K562 (cell line): Measurements from ENCODE around the gene DNAJC1. TPM values are rescaled to one million over a fixed set of nuclear protein-coding genes. Genes with fewer than 3 reads are reported as not detected.

Source experiments
- ATAC-seq: fragments of 200-7000 bp; cut with Tn5 transposase; 3 replicates; pipeline ENCODE4 v1.9.1; 2020; ENCODE audit warnings: moderate library complexity
- BruUV-seq: library from RNA; stranded (reverse); fragments of 400-500 nt; replicated peaks from 2 replicates; lab custom pipeline; 2021; lab: Mats Ljungman, UMichigan
- CTCF ChIA-PET: fragments of 300-600 bp; formaldehyde crosslinking; extraction: SDS; loops from one replicate; lab custom pipeline; 2021; ENCODE audit warnings: low intra/inter-chr PET ratio; lab: Yijun Ruan, JAX
- POLR2A ChIA-PET: fragments of 300-600, 350-650 bp; sonication (Branson Sonifier 250); formaldehyde crosslinking; extraction: SDS; loops from one replicate; lab custom pipeline; 2021; ENCODE audit warnings: antibody characterized with exemption, inconsistent platforms; lab: Yijun Ruan, JAX
- DNase-seq, 4 experiments: peaks; one replicate each; pipeline versions ENCODE4 v3.0.0 to v3.0.0-alpha.2; 2011 to 2018; ENCODE audit warnings: low spot score in 3 of 4, mixed read lengths in 3 of 4; ENCODE audit errors: extremely low read depth in 1 of 4
- FAIRE-seq: peaks from 2 replicates; lab custom pipeline; 2011; peaks lifted over from hg19 to GRCh38; lab: Jason Lieb, UNC
- H2AFZ ChIP-seq: 2 replicates; pipeline ENCODE4 v1.6.0; 2011; ENCODE audit warnings: low read depth, low read length, control low read depth, inconsistent platforms
- H3K27ac ChIP-seq: fragments of 200-600 bp; 3 replicates; pipeline ENCODE4 v1.8.0; 2011; ENCODE audit warnings: low read depth, mild to moderate bottlenecking, control low read depth, inconsistent platforms, low read length, moderate library complexity, mixed read lengths; ENCODE audit errors: extremely low read depth
- H3K27me3 ChIP-seq, 2 experiments: fragments of 300-600 bp in 1 of 2; 2 replicates in 1 of 2; 3 replicates in 1 of 2; pipeline versions ENCODE4 v1.6.0 to v1.8.0; 2011; ENCODE audit warnings: inconsistent platforms in 2 of 2, low read length in 2 of 2, mild to moderate bottlenecking in 1 of 2, mixed read lengths in 1 of 2, moderate library complexity in 1 of 2; ENCODE audit not compliant: control insufficient read depth in 2 of 2, insufficient read depth in 2 of 2
- H3K36me3 ChIP-seq: fragments of 300-600 bp; 3 replicates; pipeline ENCODE4 v1.8.0; 2011; ENCODE audit warnings: mild to moderate bottlenecking, low read length, inconsistent platforms; ENCODE audit not compliant: control insufficient read depth, insufficient read depth
- H3K4me1 ChIP-seq, 2 experiments: fragments of 200-600 bp in 1 of 2; replicated peaks in 1 of 2; 2 replicates in 1 of 2; 3 replicates in 1 of 2; pipeline versions ENCODE4 v1.5.1 to v1.8.0; 2011; ENCODE audit warnings: inconsistent platforms in 2 of 2, low read length in 2 of 2, mild to moderate bottlenecking in 1 of 2, mixed read lengths in 1 of 2, moderate library complexity in 1 of 2; ENCODE audit not compliant: control insufficient read depth in 2 of 2, insufficient read depth in 2 of 2
- H3K4me2 ChIP-seq: 2 replicates; pipeline ENCODE4 v1.6.1; 2011; ENCODE audit warnings: low read length, control low read depth, inconsistent platforms, mixed read lengths; ENCODE audit not compliant: insufficient read depth
- H3K4me3 ChIP-seq: fragments of 200-600 bp; sonication (generic), shearing (Covaris generic); 2 replicates; pipeline ENCODE4 v1.5.1; 2016; ENCODE audit warnings: control low read depth, inconsistent platforms
- H3K79me2 ChIP-seq: fragments of 200-600 bp; 3 replicates; pipeline ENCODE4 v1.8.0; 2011; ENCODE audit warnings: low read length, inconsistent platforms; ENCODE audit not compliant: control insufficient read depth, insufficient read depth
- H3K9ac ChIP-seq, 2 experiments: 2 replicates each; pipeline versions ENCODE4 v1.6.0 to v1.6.1; 2011; ENCODE audit warnings: low read depth in 2 of 2, low read length in 2 of 2, control low read depth in 1 of 2, inconsistent platforms in 1 of 2, mild to moderate bottlenecking in 1 of 2, mixed read lengths in 1 of 2; ENCODE audit not compliant: insufficient read depth in 1 of 2
- H3K9me1 ChIP-seq: one replicate; pipeline ENCODE4 v1.6.0; 2011; ENCODE audit warnings: inconsistent platforms, mild to moderate bottlenecking, low read length, moderate library complexity; ENCODE audit not compliant: control insufficient read depth, insufficient read depth
- H3K9me3 ChIP-seq: replicated peaks from 2 replicates; pipeline ENCODE4 v1.5.1; 2011; ENCODE audit warnings: low read depth, low read length, inconsistent platforms; ENCODE audit not compliant: control insufficient read depth, insufficient read depth
- H4K20me1 ChIP-seq: replicated peaks from 2 replicates; pipeline ENCODE4 v1.6.1; 2011; ENCODE audit warnings: low read length, inconsistent platforms, mixed read lengths; ENCODE audit not compliant: control insufficient read depth, insufficient read depth
- CTBP1 ChIP-seq: fragments of 450-650 bp; IDR thresholded peaks from 2 replicates; pipeline ENCODE4 v1.6.1; 2016; ENCODE audit warnings: borderline replicate concordance
- E4F1 ChIP-seq: fragments of 250-450 bp; sonication (Bioruptor Pico); IDR thresholded peaks from 2 replicates; pipeline ENCODE4 v1.5.0; 2021; ENCODE audit warnings: mild to moderate bottlenecking, borderline replicate concordance
- GATA2 ChIP-seq: sonication (generic); formaldehyde crosslinking; IDR thresholded peaks from 2 replicates; pipeline ENCODE4 v1.4.0; 2020; ENCODE audit warnings: mild to moderate bottlenecking, missing genetic modification reagents
- HDAC1 ChIP-seq, 2 experiments: fragments of 450-650 bp; IDR thresholded peaks; 2 replicates each; pipeline ENCODE4 v1.6.1; 2016 to 2017; ENCODE audit warnings: inconsistent platforms in 1 of 2, mild to moderate bottlenecking in 1 of 2, moderate library complexity in 1 of 2
- IRF9 ChIP-seq: fragments of 450-650 bp; IDR thresholded peaks from 2 replicates; pipeline ENCODE4 v1.6.1; 2016; ENCODE audit warnings: missing biosample characterization, missing genetic modification characterization
- KAT7 ChIP-seq: sonication (generic); formaldehyde crosslinking; IDR thresholded peaks from 2 replicates; pipeline ENCODE4 v1.8.0; 2022; ENCODE audit warnings: missing genetic modification reagents, mild to moderate bottlenecking, borderline replicate concordance
- MTA1 ChIP-seq: fragments of 450-650 bp; IDR thresholded peaks from 2 replicates; pipeline ENCODE4 v1.6.1; 2017; ENCODE audit warnings: borderline replicate concordance
- SLC30A9 ChIP-seq: fragments of 250-450 bp; sonication (Bioruptor Pico); IDR thresholded peaks from 2 replicates; pipeline ENCODE4 v1.8.0; 2022; ENCODE audit warnings: mild to moderate bottlenecking, moderate library complexity
- SOX6 ChIP-seq: fragments of 450-650 bp; IDR thresholded peaks from 2 replicates; pipeline ENCODE4 v1.6.1; 2014; ENCODE audit warnings: mild to moderate bottlenecking
- SUPT5H ChIP-seq: fragments of 450-650 bp; IDR thresholded peaks from 2 replicates; pipeline ENCODE4 v1.6.1; 2016
- TFAM ChIP-seq: fragments of 250-450 bp; sonication (Bioruptor Pico); conservative IDR thresholded peaks from 2 replicates; pipeline ENCODE4 v1.5.0; 2021; ENCODE audit warnings: mild to moderate bottlenecking, moderate library complexity
- ZBTB49 ChIP-seq: sonication (generic); formaldehyde crosslinking; IDR thresholded peaks from 2 replicates; pipeline ENCODE4 v1.8.0; 2022; ENCODE audit warnings: missing genetic modification reagents, mild to moderate bottlenecking, borderline replicate concordance
- ZNF3 ChIP-seq: fragments of 250-450 bp; sonication (Bioruptor Pico); IDR thresholded peaks from 2 replicates; pipeline ENCODE4 v1.5.0; 2021; ENCODE audit warnings: mild to moderate bottlenecking, moderate library complexity
- ZNF311 ChIP-seq: fragments of 250-450 bp; sonication (Bioruptor Pico); IDR thresholded peaks from 2 replicates; pipeline ENCODE4 v1.4.0; 2020; ENCODE audit warnings: mild to moderate bottlenecking, moderate library complexity
- WGBS: fragments of 100-300 bp; shearing (Covaris generic); methylation state at CpG from one replicate; pipeline ENCODE4 v1.1.6; 2016; ENCODE audit warnings: low coverage, mixed read lengths; ENCODE audit not compliant: insufficient coverage; ENCODE audit errors: missing lambda C conversion rate; 5-methylcytosine and 5-hydroxymethylcytosine counted together
- in situ Hi-C: fragments of 300-500 bp; cut with MboI; formaldehyde crosslinking; loops from 4 replicates; pipeline ENCODE4 v1.15.0; 2018; ENCODE audit warnings: inconsistent platforms, mixed read lengths
- intact Hi-C: fragments of 100-400 bp; cut with micrococcal nuclease; formaldehyde crosslinking; loops from 2 replicates; pipeline ENCODE4 v1.14.2; 2022
- polyA plus RNA-seq, 8 experiments: library from polyadenylated mRNA; depleted of rRNA in 4 of 8; stranded (reverse) in 5 of 8; unstranded in 3 of 8; fragments of >200 nt; fragmentation: Nextera tagmentation in 2 of 8; fragmentation: Illumina TruSeq in 1 of 8; extraction: Ambion mirVana in 2 of 8; extraction: Trizol in 1 of 8; gene quantifications; 2 replicates each; pipeline versions ENCODE4 v1.2.1 to v1.2.3, GENCODE V29; 2011 to 2014; ENCODE audit warnings: inconsistent platforms in 1 of 8, missing spikeins in 1 of 8
- total RNA-seq, 7 experiments: library from RNA; depleted of rRNA in 6 of 7; stranded (reverse); fragments of >200 nt in 6 of 7; fragmentation: Illumina TruSeq in 2 of 7; extraction: Trizol in 2 of 7; gene quantifications; 2 replicates each; pipeline versions ENCODE4 v1.2.1 to v1.2.3, GENCODE V29; 2011 to 2021; ENCODE audit warnings: low replicate concordance in 1 of 7

DNAJC1 gene
- total and polyA plus RNA-seq, 9 of the 15 experiments (the other 6 are each of a cell fraction or from before 2014, with no cell fraction given) = 5.4 to 77.6 (median 40.3) TPM

GRCh38 chr10:21751341-21752310 is 251.9 kb downstream of the DNAJC1 start:
- Histone ChIP-seq H3K4me3 (no peak overlapping the region), H3K27ac (no peak overlapping the region), H4K20me1 (peaks cover 5% of the 10 kb centered on the region; the same call in 1 of the 2 replicates), H3K9me1 (no peaks in the 10 kb centered on the region), H3K4me1 (peaks cover 6 to 30% of the 10 kb centered on the region in 2 experiments; a peak in 4 of 5 replicates), H3K79me2 (no peaks in the 10 kb centered on the region), H3K4me2 (no peak overlapping the region), H2AFZ (no peak overlapping the region), H3K27me3 (no peaks in the 10 kb centered on the region), H3K9ac (no peak overlapping the region), H3K36me3 (peaks cover 14% of the 10 kb centered on the region; the same call in 1 of the 3 replicates), H3K9me3 (no peaks in the 10 kb centered on the region)
- in situ Hi-C loops = no loop called here
- FAIRE-seq = peak; percentile 76
- BruUV-seq = no TSS peak
- ATAC-seq = no peak; the same call in 2 of the 3 replicates
- DNase-seq = peak in 1 of 4 experiments; percentile 54
- POLR2A ChIA-PET = no interaction called here
- CTCF ChIA-PET = no interaction called here
- intact Hi-C loops = no loop called here
- 28% methylated on average over 22 of the region's 26 CpGs for WGBS
- TF ChIP-seq MTA1 = peak; percentile 54; the same call in 1 of the 2 replicates
- TF ChIP-seq SLC30A9 (CRISPR knock-in tag) = no peak
- TF ChIP-seq GATA2 (CRISPR knock-in tag) = peak; percentile 82
- TF ChIP-seq IRF9 = no peak
- no peak for TF ChIP-seq HDAC1 (IDR thresholded peaks at IDR 0.05)
- no peak for TF ChIP-seq ZNF3 (CRISPR knock-in tag)
- no peak for TF ChIP-seq SUPT5H
- TF ChIP-seq CTBP1 = 0 out of 2 replicates have a peak, but pooled peaks have one; percentile 42
- TF ChIP-seq ZBTB49 = no peak
- TF ChIP-seq KAT7 (CRISPR knock-in tag) = no peak
- TF ChIP-seq SOX6 = peak; percentile 55; the same call in 1 of the 2 replicates
- TF ChIP-seq ZNF311 (CRISPR knock-in tag) = no peak
- no peak for TF ChIP-seq TFAM (CRISPR knock-in tag)
- TF ChIP-seq E4F1 = no peak
